Neural cell (in vitro differentiated cells): Measurements from ENCODE around the gene LPP.

Experiments
- EP300 ChIP-seq: fragments of 450-650 bp; conservative IDR thresholded peaks from 2 replicates; pipeline ENCODE4 v1.6.1; 2014; ENCODE audit warnings: antibody characterized with exemption, mild to moderate bottlenecking, moderate library complexity; ENCODE audit not compliant: poor library complexity, severe bottlenecking
- EZH2 ChIP-seq: fragments of 200-600, 300-800 bp; shearing (Covaris generic), sonication (generic); IDR thresholded peaks from 2 replicates; pipeline ENCODE4 v1.6.1; 2014; ENCODE audit warnings: antibody characterized with exemption, low read length, borderline replicate concordance, mild to moderate bottlenecking; ENCODE audit not compliant: insufficient read depth, poor library complexity, severe bottlenecking
- POLR2AphosphoS5 ChIP-seq: IDR thresholded peaks from 2 replicates; pipeline ENCODE4 v1.6.1; 2012
- REST ChIP-seq: IDR thresholded peaks from 2 replicates; pipeline ENCODE4 v1.6.1; 2012; ENCODE audit warnings: borderline replicate concordance
- SMC3 ChIP-seq: fragments of 450-650 bp; conservative IDR thresholded peaks from 2 replicates; pipeline ENCODE4 v1.6.1; 2014; ENCODE audit warnings: antibody characterized with exemption, mild to moderate bottlenecking, moderate library complexity; ENCODE audit not compliant: poor library complexity
- TAF1 ChIP-seq: IDR thresholded peaks from 2 replicates; pipeline ENCODE4 v1.6.1; 2012; ENCODE audit warnings: low read depth
- TF ChIP-seq, protein P1 (sequence below): fragments of 450-650 bp; IDR thresholded peaks from 2 replicates; pipeline ENCODE4 v1.5.1; 2014; ENCODE audit warnings: antibody characterized with exemption, mild to moderate bottlenecking, moderate library complexity; ENCODE audit not compliant: poor library complexity, severe bottlenecking

GRCh38 chr3:188415196-188415595 is 261.2 kb downstream of the LPP start:
- TF ChIP-seq, protein P1, sequence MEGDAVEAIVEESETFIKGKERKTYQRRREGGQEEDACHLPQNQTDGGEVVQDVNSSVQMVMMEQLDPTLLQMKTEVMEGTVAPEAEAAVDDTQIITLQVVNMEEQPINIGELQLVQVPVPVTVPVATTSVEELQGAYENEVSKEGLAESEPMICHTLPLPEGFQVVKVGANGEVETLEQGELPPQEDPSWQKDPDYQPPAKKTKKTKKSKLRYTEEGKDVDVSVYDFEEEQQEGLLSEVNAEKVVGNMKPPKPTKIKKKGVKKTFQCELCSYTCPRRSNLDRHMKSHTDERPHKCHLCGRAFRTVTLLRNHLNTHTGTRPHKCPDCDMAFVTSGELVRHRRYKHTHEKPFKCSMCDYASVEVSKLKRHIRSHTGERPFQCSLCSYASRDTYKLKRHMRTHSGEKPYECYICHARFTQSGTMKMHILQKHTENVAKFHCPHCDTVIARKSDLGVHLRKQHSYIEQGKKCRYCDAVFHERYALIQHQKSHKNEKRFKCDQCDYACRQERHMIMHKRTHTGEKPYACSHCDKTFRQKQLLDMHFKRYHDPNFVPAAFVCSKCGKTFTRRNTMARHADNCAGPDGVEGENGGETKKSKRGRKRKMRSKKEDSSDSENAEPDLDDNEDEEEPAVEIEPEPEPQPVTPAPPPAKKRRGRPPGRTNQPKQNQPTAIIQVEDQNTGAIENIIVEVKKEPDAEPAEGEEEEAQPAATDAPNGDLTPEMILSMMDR: no peak
- no peak for TF ChIP-seq REST
- TF ChIP-seq POLR2AphosphoS5: no peak
- TF ChIP-seq TAF1: no peak
- TF ChIP-seq EP300: no peak
- TF ChIP-seq EZH2: no peak
- no peak for TF ChIP-seq SMC3
